NT2/D1 (cell line): ENCODE measurements around the gene IMP4.

ENCODE experiments used
- SUZ12 ChIP-seq: IDR thresholded peaks from 2 replicates; pipeline ENCODE4 v1.6.1; 2011; ENCODE audit not compliant: insufficient read length, insufficient read depth; ENCODE audit errors: extremely low read depth
- YY1 ChIP-seq: IDR thresholded peaks from 2 replicates; pipeline ENCODE4 v1.6.1; 2011; ENCODE audit not compliant: insufficient read length, insufficient read depth
- ZNF274 ChIP-seq: IDR thresholded peaks from 2 replicates; pipeline ENCODE4 v1.6.1; 2011; ENCODE audit warnings: mild to moderate bottlenecking, low read depth, low read length

DNA sequence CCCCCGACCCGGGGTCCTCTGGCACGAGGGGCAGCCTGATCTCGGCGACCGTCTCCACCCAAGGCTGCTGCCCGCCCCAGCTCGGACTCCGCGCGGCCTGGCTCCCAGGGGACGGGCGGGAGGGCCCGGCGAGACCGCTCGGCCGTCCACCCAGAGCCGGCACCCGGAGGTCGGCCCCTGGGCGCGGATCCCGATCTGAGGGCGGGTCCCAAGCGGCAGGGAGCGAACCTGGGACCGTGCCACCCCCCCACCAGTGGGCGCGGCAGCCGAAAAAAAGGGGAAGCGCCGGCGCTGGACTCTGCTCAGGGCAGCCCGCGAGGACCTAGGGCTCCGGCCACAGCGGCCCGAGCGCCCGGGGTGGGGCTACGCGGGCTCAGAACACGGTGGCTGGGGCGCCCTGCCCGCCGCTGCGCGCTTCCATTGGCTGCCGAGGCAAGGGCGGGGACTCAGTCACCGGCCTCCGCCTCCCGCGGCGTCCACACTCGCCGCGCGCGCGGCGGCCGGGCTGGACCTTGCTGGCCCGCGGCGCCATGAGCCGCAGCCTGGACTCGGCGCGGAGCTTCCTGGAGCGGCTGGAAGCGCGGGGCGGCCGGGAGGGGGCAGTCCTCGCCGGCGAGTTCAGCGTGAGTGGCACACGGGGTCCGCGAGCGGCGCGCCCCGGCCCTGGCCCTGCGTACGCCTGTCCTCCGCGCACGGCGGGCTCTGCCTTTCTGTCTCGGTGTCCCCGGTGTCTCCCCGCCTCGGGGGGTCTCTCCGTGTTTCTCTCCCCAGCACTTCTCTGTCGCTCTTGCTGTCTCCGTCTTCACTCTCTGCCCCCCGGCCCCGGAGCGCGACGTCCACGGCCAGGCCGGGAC lies 13.1 kb downstream of the IMP4 start, which contains the start of gene PTPN18:
- TF ChIP-seq ZNF274, result no peak
- TF ChIP-seq YY1, result no peak
- TF ChIP-seq SUZ12, result no peak
